Stimulated activated CD4-positive, alpha-beta T cell treated with anti-CD3 and anti-CD28 coated beads, Interleukin-12 subunit alpha, Interleukin-12 subunit beta, amount 100 ng/mL, for 4 hours (primary cell): ENCODE measurements around the gene MRPL55.

ENCODE experiments used
- DNase-seq: peaks from one replicate; pipeline ENCODE4 v3.0.0-alpha.2; 2020

MRPL55 gene

GRCh38 chr1:228147151-228147693, 38.1 kb upstream of the MRPL55 start:
- DNase-seq, result no peak

- DNase-seq, result no peak
These were observed 37.5 kb upstream of the MRPL55 start for GRCh38 chr1:228146417-228147150.

- DNase-seq, result no peak
These were observed 36.6 kb upstream of the MRPL55 start for GRCh38 chr1:228145463-228146416.

GRCh38 chr1:228144993-228145343, 35.9 kb upstream of the MRPL55 start:
- no peak for DNase-seq

GRCh38 chr1:228144193-228144992, 35.3 kb upstream of the MRPL55 start:
- DNase-seq, result no peak

- no peak for DNase-seq
These were observed 34.5 kb upstream of the MRPL55 start for GRCh38 chr1:228143480-228144192.

GRCh38 chr1:228142701-228143136, 33.6 kb upstream of the MRPL55 start:
- no peak for DNase-seq

GRCh38 chr1:228142155-228142691, 33.1 kb upstream of the MRPL55 start:
- DNase-seq, result no peak

GRCh38 chr1:228141226-228142044, 32.3 kb upstream of the MRPL55 start:
- no peak for DNase-seq

- no peak for DNase-seq
These were observed 31.7 kb upstream of the MRPL55 start for GRCh38 chr1:228140724-228141225.

GRCh38 chr1:228139931-228140723, 31.0 kb upstream of the MRPL55 start, which contains the start of gene GUK1:
GUK1 (plus strand) TSS chr1:228140279; CDS start chr1:228140303, 24 bp downstream.
- peak; percentile 100 for DNase-seq

GRCh38 chr1:228139406-228139930, 30.4 kb upstream of the MRPL55 start:
- DNase-seq, result no peak

- no peak for DNase-seq
These were observed 27.8 kb upstream of the MRPL55 start for GRCh38 chr1:228136901-228137300.

- no peak for DNase-seq
These were observed 25.5 kb upstream of the MRPL55 start for GRCh38 chr1:228134591-228134990.

- DNase-seq, result no peak
These were observed 22.7 kb upstream of the MRPL55 start for GRCh38 chr1:228131766-228132165.

- DNase-seq, result no peak
These were observed 16.1 kb upstream of the MRPL55 start for GRCh38 chr1:228125185-228125584.

- DNase-seq, result no peak
These were observed 14.4 kb upstream of the MRPL55 start for GRCh38 chr1:228123505-228123904.

GRCh38 chr1:228122921-228123441, 13.9 kb upstream of the MRPL55 start:
- DNase-seq, result no peak

- DNase-seq, result no peak
These were observed 11.9 kb upstream of the MRPL55 start for GRCh38 chr1:228120857-228121489.
